GM13976 (cell line): ENCODE results near the gene SLC25A38.

Source experiments
- DNase-seq: peaks from one replicate; pipeline ENCODE4 v3.0.0; 2012; ENCODE audit warnings: low spot score
- in situ Hi-C: fragments of 300-500 bp; cut with MboI; formaldehyde crosslinking; loops from one replicate; pipeline ENCODE4 v1.12.0; 2022; ENCODE audit warnings: low sequenced_read_pairs, mixed read lengths, inconsistent platforms; ENCODE audit not compliant: unreplicated experiment
- TF ChIP-seq, protein P1 (sequence below): IDR thresholded peaks from 2 replicates; pipeline ENCODE4 v1.5.1; 2012; ENCODE audit warnings: borderline replicate concordance, mild to moderate bottlenecking; ENCODE audit not compliant: insufficient read depth; ENCODE audit errors: extremely low read depth, missing control alignments, control extremely low read depth

SLC25A38 gene

DNA sequence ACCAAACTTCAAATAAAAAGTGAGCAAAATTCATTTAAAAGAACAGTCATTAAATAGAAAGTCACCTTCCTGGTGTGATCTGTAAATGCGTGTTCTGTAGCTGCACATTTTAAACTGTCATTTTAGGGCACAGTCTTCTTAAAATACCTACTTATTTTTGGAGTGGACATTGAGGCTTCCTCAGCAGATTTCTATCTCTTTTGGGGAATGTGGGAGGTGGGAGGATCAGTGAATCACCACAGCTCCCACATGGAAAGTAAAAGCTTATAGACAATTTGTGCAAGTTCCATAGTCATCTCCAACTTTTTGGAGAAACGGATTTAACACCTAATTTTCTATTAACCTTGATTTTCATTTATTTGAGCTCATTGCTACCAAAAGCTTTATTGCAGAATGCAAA lies 63.3 kb downstream of the SLC25A38 start:
- in situ Hi-C loops: no loop called here
- no peak for DNase-seq
- TF ChIP-seq, protein P1, sequence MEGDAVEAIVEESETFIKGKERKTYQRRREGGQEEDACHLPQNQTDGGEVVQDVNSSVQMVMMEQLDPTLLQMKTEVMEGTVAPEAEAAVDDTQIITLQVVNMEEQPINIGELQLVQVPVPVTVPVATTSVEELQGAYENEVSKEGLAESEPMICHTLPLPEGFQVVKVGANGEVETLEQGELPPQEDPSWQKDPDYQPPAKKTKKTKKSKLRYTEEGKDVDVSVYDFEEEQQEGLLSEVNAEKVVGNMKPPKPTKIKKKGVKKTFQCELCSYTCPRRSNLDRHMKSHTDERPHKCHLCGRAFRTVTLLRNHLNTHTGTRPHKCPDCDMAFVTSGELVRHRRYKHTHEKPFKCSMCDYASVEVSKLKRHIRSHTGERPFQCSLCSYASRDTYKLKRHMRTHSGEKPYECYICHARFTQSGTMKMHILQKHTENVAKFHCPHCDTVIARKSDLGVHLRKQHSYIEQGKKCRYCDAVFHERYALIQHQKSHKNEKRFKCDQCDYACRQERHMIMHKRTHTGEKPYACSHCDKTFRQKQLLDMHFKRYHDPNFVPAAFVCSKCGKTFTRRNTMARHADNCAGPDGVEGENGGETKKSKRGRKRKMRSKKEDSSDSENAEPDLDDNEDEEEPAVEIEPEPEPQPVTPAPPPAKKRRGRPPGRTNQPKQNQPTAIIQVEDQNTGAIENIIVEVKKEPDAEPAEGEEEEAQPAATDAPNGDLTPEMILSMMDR: no peak
